HUES64 (cell line): ENCODE results near the gene ZER1.

Source experiments
- H3K27ac ChIP-seq: 2 replicates; pipeline ENCODE4 v1.7.0; 2013; ENCODE audit warnings: low read depth, low read length, inconsistent platforms
- H3K27me3 ChIP-seq: 2 replicates; pipeline ENCODE4 v1.6.1; 2013; ENCODE audit warnings: mild to moderate bottlenecking, low read length; ENCODE audit not compliant: insufficient read depth
- H3K36me3 ChIP-seq: 2 replicates; pipeline ENCODE4 v1.6.1; 2013; ENCODE audit warnings: mild to moderate bottlenecking, low read length; ENCODE audit not compliant: insufficient read depth
- H3K4me1 ChIP-seq: 2 replicates; pipeline ENCODE4 v1.6.1; 2013; ENCODE audit warnings: mild to moderate bottlenecking, low read length, moderate library complexity; ENCODE audit not compliant: insufficient read depth
- H3K4me3 ChIP-seq: 2 replicates; pipeline ENCODE4 v1.5.1; 2013; ENCODE audit warnings: mild to moderate bottlenecking, low read length, moderate library complexity
- H3K9ac ChIP-seq: 2 replicates; pipeline ENCODE4 v1.6.1; 2013; ENCODE audit warnings: mild to moderate bottlenecking, low read depth, low read length
- H3K9me3 ChIP-seq: 2 replicates; pipeline ENCODE4 v1.6.1; 2013; ENCODE audit warnings: low read depth, low read length; ENCODE audit not compliant: insufficient read depth
- WGBS: fragments of 150-250, 120-280 bp; methylation state at CpG from one replicate; pipeline ENCODE4 v1.1.7; 2013; ENCODE audit warnings: missing lambda C conversion rate; 5-methylcytosine and 5-hydroxymethylcytosine counted together

The ZER1 gene

GRCh38 chr9:128732576-128732975, 39.2 kb downstream of the ZER1 start:
- WGBS, result 94% methylated on average over 13 of the region's 13 CpGs

GRCh38 chr9:128731691-128732090, 40.0 kb downstream of the ZER1 start:
- Histone ChIP-seq H3K27ac (no peak overlapping the region), H3K4me3 (no peak overlapping the region), H3K9ac (no peak overlapping the region), H3K36me3 (peaks cover 13% of the 10 kb centered on the region; the same call in 1 of the 2 replicates), H3K4me1 (no peaks in the 10 kb centered on the region), H3K9me3 (no peaks in the 10 kb centered on the region), H3K27me3 (no peaks in the 10 kb centered on the region)
- 85% methylated on average over 9 of the region's 9 CpGs for WGBS

More at GRCh38 chr9:128732576-128732975, 39.2 kb downstream of the ZER1 start:
- no peak overlapping the region for H3K9ac ChIP-seq
- no peak overlapping the region for H3K4me3 ChIP-seq
- H3K36me3 ChIP-seq, result peaks cover 13% of the 10 kb centered on the region; the same call in 1 of the 2 replicates
- H3K27ac ChIP-seq, result no peak overlapping the region
- H3K4me1 ChIP-seq, result no peaks in the 10 kb centered on the region
- H3K9me3 ChIP-seq, result no peaks in the 10 kb centered on the region
- H3K27me3 ChIP-seq, result no peaks in the 10 kb centered on the region

GRCh38 chr9:128731093-128731492, 40.6 kb downstream of the ZER1 start:
- H3K4me3 ChIP-seq, result no peak overlapping the region
- no peaks in the 10 kb centered on the region for H3K9me3 ChIP-seq
- no peaks in the 10 kb centered on the region for H3K4me1 ChIP-seq
- H3K27ac ChIP-seq, result no peak overlapping the region
- H3K9ac ChIP-seq, result no peak overlapping the region
- H3K27me3 ChIP-seq, result no peaks in the 10 kb centered on the region
- H3K36me3 ChIP-seq, result peaks cover 13% of the 10 kb centered on the region; the same call in 1 of the 2 replicates
- 92% methylated on average over 13 of the region's 13 CpGs for WGBS

- Histone ChIP-seq H3K4me3 (no peak overlapping the region), H3K27ac (no peak overlapping the region), H3K27me3 (no peaks in the 10 kb centered on the region), H3K9me3 (no peaks in the 10 kb centered on the region), H3K9ac (peak overlapping the region; percentile 0; the same call in 1 of the 2 replicates), H3K36me3 (peaks cover 11% of the 10 kb centered on the region; the same call in 1 of the 2 replicates), H3K4me1 (peaks cover 2% of the 10 kb centered on the region; the same call in 1 of the 2 replicates)
- 92% methylated on average over 27 of the region's 27 CpGs for WGBS
Measured at GRCh38 chr9:128729766-128730517, 41.8 kb downstream of the ZER1 start.

GRCh38 chr9:128729302-128729701, 42.4 kb downstream of the ZER1 start:
- Histone ChIP-seq H3K4me1 (peaks cover 2% of the 10 kb centered on the region; the same call in 1 of the 2 replicates), H3K27me3 (no peaks in the 10 kb centered on the region), H3K9me3 (no peaks in the 10 kb centered on the region), H3K9ac (no peak overlapping the region), H3K36me3 (peaks cover 4% of the 10 kb centered on the region; the same call in 1 of the 2 replicates), H3K27ac (no peak overlapping the region), H3K4me3 (no peak overlapping the region)
- WGBS, result 77% methylated on average over 5 of the region's 5 CpGs

- peaks cover 2% of the 10 kb centered on the region; the same call in 1 of the 2 replicates for H3K4me1 ChIP-seq
- H3K9ac ChIP-seq, result no peak overlapping the region
- H3K36me3 ChIP-seq, result peaks cover 4% of the 10 kb centered on the region; the same call in 1 of the 2 replicates
Measured at GRCh38 chr9:128728298-128728697, 43.4 kb downstream of the ZER1 start.

GRCh38 chr9:128727640-128728248, 44.0 kb downstream of the ZER1 start:
- WGBS, result 93% methylated on average over 5 of the region's 5 CpGs
- Histone ChIP-seq H3K36me3 (peaks cover 4% of the 10 kb centered on the region; the same call in 1 of the 2 replicates), H3K27me3 (no peaks in the 10 kb centered on the region), H3K27ac (no peak overlapping the region), H3K4me1 (peaks cover 2% of the 10 kb centered on the region; the same call in 1 of the 2 replicates), H3K4me3 (no peak overlapping the region), H3K9ac (no peak overlapping the region), H3K9me3 (no peaks in the 10 kb centered on the region)

More at GRCh38 chr9:128728298-128728697, 43.4 kb downstream of the ZER1 start:
- Histone ChIP-seq H3K9me3 (no peaks in the 10 kb centered on the region), H3K27ac (no peak overlapping the region), H3K27me3 (no peaks in the 10 kb centered on the region), H3K4me3 (no peak overlapping the region)
- 88% methylated on average over 7 of the region's 7 CpGs for whole genome bisulfite sequencing

GRCh38 chr9:128724744-128725211, 46.9 kb downstream of the ZER1 start:
- H3K36me3 ChIP-seq, result peaks cover 14% of the 10 kb centered on the region
- no peak overlapping the region for H3K9ac ChIP-seq
- peak overlapping the region; percentile 56; the same call in 1 of the 2 replicates for H3K27ac ChIP-seq
- peak overlapping the region; percentile 78 for H3K4me3 ChIP-seq
- H3K4me1 ChIP-seq, result peaks cover 2% of the 10 kb centered on the region; the same call in 1 of the 2 replicates
- H3K9me3 ChIP-seq, result no peaks in the 10 kb centered on the region
- 26% methylated on average over 10 of the region's 10 CpGs for WGBS
- no peaks in the 10 kb centered on the region for H3K27me3 ChIP-seq

GRCh38 chr9:128723866-128724743, 47.6 kb downstream of the ZER1 start, which contains the start of gene ZDHHC12:
Gene ZDHHC12 (minus strand): TSS chr9:128724127. CDS start chr9:128724093, 34 bp downstream.
- no peaks in the 10 kb centered on the region for H3K27me3 ChIP-seq
- H3K4me3 ChIP-seq, result peak within 1 kb of the TSS; percentile 78
- H3K27ac ChIP-seq, result peak within 1 kb of the TSS; percentile 56; the same call in 1 of the 2 replicates
- H3K9me3 ChIP-seq, result no peaks in the 10 kb centered on the region
- peaks cover 2% of the 10 kb centered on the region; the same call in 1 of the 2 replicates for H3K4me1 ChIP-seq
- WGBS, result 2% methylated on average over 68 of the region's 68 CpGs
- peaks cover 18% of the 10 kb centered on the region for H3K36me3 ChIP-seq
- H3K9ac ChIP-seq, result peak within 1 kb of the TSS; percentile 80

GRCh38 chr9:128723352-128723865, 48.3 kb downstream of the ZER1 start:
- Histone ChIP-seq H3K9ac (peak overlapping the region; percentile 80), H3K27ac (no peak overlapping the region), H3K4me3 (peak overlapping the region; percentile 78), H3K36me3 (peaks cover 18% of the 10 kb centered on the region), H3K9me3 (no peaks in the 10 kb centered on the region), H3K27me3 (no peaks in the 10 kb centered on the region), H3K4me1 (peaks cover 2% of the 10 kb centered on the region; the same call in 1 of the 2 replicates)
- 40% methylated on average over 7 of the region's 7 CpGs for WGBS
